Neutrophil (primary cell): ENCODE measurements around the gene MVB12B.
"Not testable (repeated sequence)": the region's sequence is repeated elsewhere in the genome, so short reads cannot be mapped to it uniquely, and the experiment has no call there.

ENCODE experiments used
- H3K27ac ChIP-seq: fragments of 200-600 bp; sonication (generic); 2 replicates; pipeline ENCODE4 v1.5.1; 2016; ENCODE audit warnings: mild to moderate bottlenecking, moderate library complexity
- H3K27me3 ChIP-seq: fragments of 200-600 bp; sonication (generic); 2 replicates; pipeline ENCODE4 v1.6.0; 2016; ENCODE audit warnings: mild to moderate bottlenecking
- H3K36me3 ChIP-seq: fragments of 200-600 bp; sonication (generic); 2 replicates; pipeline ENCODE4 v1.5.1; 2017
- H3K4me1 ChIP-seq, 2 experiments: fragments of 200-600 bp in 1 of 2; sonication (generic) in 1 of 2; 1 replicate in 1 of 2; 2 replicates in 1 of 2; pipeline versions ENCODE4 v1.5.1 to v1.6.1; 2013 to 2016; ENCODE audit warnings: low read depth in 1 of 2, low read length in 1 of 2, mild to moderate bottlenecking in 1 of 2, moderate library complexity in 1 of 2; ENCODE audit not compliant: control insufficient read depth in 1 of 2, insufficient read depth in 1 of 2
- H3K4me3 ChIP-seq, 2 experiments: fragments of 200-600 bp in 1 of 2; sonication (generic) in 1 of 2; 1 replicate in 1 of 2; 2 replicates in 1 of 2; pipeline ENCODE4 v1.5.1; 2013 to 2016; ENCODE audit warnings: low read depth in 1 of 2, low read length in 1 of 2, mild to moderate bottlenecking in 1 of 2, moderate library complexity in 1 of 2
- H3K9me3 ChIP-seq: fragments of 200-600 bp; sonication (generic); 2 replicates; pipeline ENCODE4 v1.5.1; 2016
- TF ChIP-seq, protein P1 (sequence below): fragments of 200-600 bp; sonication (generic); IDR thresholded peaks from 2 replicates; pipeline ENCODE4 v1.5.1; 2016; ENCODE audit warnings: antibody characterized with exemption

MVB12B gene

DNA sequence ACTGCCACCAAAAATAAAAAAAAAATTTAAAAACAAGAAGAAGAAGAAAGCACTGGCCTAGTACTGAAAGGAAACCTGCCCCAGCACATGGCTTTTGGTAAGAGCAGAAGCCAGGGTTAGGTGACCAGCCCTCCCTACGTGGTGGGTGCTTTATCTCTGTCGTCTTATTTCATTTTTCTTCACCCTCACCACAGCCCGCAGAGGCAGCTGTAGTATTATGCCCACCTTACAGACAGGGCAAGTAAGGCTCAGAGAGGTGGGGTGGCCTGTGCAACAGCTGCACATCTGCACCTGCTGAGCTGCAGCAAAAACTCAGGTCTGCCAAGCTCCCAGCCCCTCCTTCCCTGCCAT, 146.3 kb downstream of the MVB12B start:
- TF ChIP-seq, protein P1, sequence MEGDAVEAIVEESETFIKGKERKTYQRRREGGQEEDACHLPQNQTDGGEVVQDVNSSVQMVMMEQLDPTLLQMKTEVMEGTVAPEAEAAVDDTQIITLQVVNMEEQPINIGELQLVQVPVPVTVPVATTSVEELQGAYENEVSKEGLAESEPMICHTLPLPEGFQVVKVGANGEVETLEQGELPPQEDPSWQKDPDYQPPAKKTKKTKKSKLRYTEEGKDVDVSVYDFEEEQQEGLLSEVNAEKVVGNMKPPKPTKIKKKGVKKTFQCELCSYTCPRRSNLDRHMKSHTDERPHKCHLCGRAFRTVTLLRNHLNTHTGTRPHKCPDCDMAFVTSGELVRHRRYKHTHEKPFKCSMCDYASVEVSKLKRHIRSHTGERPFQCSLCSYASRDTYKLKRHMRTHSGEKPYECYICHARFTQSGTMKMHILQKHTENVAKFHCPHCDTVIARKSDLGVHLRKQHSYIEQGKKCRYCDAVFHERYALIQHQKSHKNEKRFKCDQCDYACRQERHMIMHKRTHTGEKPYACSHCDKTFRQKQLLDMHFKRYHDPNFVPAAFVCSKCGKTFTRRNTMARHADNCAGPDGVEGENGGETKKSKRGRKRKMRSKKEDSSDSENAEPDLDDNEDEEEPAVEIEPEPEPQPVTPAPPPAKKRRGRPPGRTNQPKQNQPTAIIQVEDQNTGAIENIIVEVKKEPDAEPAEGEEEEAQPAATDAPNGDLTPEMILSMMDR: no peak
- Histone ChIP-seq H3K27me3 (no peaks in the 10 kb centered on the region), H3K4me3 (peak overlapping the region; percentile 1 to 28), H3K4me1 (peaks cover 80 to 85% of the 10 kb centered on the region in 2 experiments), H3K27ac (peak overlapping the region; percentile 94), H3K36me3 (no peaks in the 10 kb centered on the region), H3K9me3 (no peaks in the 10 kb centered on the region)

DNA sequence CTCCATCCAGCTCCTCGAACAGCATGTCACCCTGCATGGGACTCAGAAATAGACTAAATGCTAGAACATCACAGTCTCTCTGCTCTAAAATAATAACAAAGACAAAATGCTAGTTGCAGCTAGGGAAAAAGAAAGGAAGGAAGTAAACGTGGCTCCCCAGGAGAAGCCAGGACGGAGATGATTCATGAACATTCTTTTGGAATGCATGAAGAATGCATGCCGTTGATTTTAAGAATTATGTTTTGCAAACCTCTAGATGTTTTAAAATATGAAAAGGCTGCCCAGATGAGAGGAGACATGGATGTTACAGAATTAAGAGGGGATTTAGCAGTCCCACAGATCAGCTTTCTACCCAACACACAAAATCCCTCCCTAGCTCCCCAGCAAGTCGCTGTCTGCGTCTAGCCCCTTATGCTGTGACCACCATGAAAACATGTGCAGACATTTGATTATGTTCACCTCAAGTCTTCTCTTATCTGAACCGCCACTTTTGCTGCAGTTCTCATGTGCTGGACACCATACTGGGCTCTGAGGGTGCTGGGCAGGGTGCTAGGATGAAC, 147.7 kb downstream of the MVB12B start:
- no peaks in the 10 kb centered on the region for H3K36me3 ChIP-seq
- H3K27ac ChIP-seq: peak overlapping the region; percentile 94
- no peaks in the 10 kb centered on the region for H3K27me3 ChIP-seq
- no peaks in the 10 kb centered on the region for H3K9me3 ChIP-seq
- peaks cover 79 to 85% of the 10 kb centered on the region in 2 experiments for H3K4me1 ChIP-seq
- H3K4me3 ChIP-seq: peak overlapping the region in 1 of 2 experiments; percentile 28
- TF ChIP-seq, protein P1: no peak

DNA sequence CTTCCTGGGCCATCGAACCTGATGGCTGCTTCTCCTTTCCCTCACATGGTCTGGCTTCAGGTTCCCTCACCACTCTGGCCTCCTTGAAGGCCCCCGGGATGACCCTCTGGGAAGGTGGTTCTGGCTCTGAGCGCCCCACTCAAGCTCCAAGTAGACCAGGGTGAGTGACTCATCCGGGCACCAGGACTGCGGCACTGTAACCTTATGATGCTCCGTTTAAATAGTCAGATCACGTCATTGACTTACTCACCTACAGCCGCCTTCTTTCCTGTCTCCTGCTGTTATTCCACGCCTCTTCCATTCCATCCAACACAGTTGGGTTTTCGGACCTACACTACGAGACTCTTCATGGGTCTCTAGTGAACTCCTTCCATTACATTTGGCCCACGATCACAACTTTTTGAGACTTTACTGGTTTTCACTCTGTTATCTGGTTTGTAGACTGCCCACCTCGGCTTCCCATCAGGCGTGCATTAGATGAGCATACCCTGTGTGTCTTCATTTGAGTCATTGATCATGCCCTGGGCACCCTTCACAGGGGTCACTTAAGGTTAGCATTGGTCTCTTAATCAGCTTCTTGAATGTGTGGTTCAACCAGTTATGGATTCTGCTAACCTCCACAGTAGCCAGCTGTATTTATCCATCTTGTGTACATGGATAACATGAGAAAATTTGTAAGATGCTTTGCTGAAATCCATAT, 148.3 kb downstream of the MVB12B start:
- no peaks in the 10 kb centered on the region for H3K27me3 ChIP-seq
- H3K36me3 ChIP-seq: no peaks in the 10 kb centered on the region
- no peaks in the 10 kb centered on the region for H3K9me3 ChIP-seq
- peaks cover 79 to 80% of the 10 kb centered on the region in 2 experiments for H3K4me1 ChIP-seq
- peak overlapping the region; percentile 94 for H3K27ac ChIP-seq
- H3K4me3 ChIP-seq: no peak overlapping the region
- TF ChIP-seq, protein P1: no peak

DNA sequence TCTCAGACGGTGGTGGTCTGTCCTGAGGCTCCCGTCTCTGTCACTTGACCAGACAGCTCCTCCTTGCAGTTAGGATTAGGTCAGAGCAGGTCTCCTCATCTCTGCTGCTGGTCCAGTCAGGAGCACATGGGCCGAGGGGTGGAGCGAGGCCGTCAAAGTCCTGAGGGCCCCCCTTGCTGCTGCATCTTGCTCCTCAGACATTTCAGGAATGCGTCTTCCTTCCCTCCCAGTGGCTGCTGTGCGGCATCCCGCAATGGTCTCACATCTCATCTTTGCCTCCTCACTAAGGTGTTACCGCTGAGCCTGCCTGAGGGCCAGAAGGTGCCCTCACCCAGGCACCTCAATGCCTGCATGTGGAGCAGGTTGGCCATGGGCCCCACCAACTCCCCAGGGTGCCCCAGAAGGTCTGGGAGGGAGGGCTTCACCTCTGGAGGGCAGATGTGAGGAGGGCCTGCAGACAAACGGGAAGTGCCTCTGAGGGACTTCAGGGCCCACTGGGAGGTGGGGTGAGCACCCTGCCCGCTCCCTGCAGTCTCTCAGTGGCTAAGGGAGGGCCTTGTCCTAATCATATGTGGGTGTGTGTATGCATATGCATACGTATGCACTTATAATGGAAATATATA, 149.4 kb downstream of the MVB12B start:
- TF ChIP-seq, protein P1: no peak
- Histone ChIP-seq H3K36me3 (no peaks in the 10 kb centered on the region), H3K4me1 (peaks cover 78 to 80% of the 10 kb centered on the region in 2 experiments), H3K9me3 (no peaks in the 10 kb centered on the region), H3K27ac (peak overlapping the region; percentile 14), H3K4me3 (no peak overlapping the region), H3K27me3 (no peaks in the 10 kb centered on the region)

DNA sequence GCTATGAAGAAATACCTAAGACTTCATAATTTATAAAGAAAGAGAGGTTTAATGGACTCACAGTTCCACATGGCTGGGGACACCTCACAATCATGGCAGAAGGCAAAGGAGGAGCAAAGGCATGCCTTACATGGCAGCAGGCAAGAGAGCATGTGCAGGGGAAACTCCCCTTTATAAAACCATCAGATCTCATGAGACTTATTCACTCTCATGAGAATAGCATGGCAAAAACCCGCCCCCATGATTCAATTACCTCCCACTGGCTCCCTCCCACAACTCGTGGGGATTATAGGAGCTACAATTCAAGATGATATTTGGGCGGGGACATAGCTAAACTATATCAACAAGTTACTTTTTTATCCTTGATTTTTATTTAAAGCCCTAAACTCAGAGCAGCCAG, 150.8 kb downstream of the MVB12B start:
- H3K9me3 ChIP-seq, H3K36me3 ChIP-seq, H3K27ac ChIP-seq, H3K4me3 ChIP-seq, H3K27me3 ChIP-seq: not testable (repeated sequence)
- peaks cover 64 to 72% of the 10 kb centered on the region in 2 experiments for H3K4me1 ChIP-seq
